HUES48 (cell line): Measurements from ENCODE around the gene SERF2.
"Not testable (repeated sequence)": the region's sequence is repeated elsewhere in the genome, so short reads cannot be mapped to it uniquely, and the experiment has no call there.

Experiments
- H3K27ac ChIP-seq: one replicate; pipeline ENCODE4 v1.7.0; 2013; ENCODE audit warnings: low read depth, low read length, inconsistent platforms
- H3K27me3 ChIP-seq: 2 replicates; pipeline ENCODE4 v1.6.1; 2013; ENCODE audit warnings: mild to moderate bottlenecking, low read length; ENCODE audit not compliant: control insufficient read depth, insufficient read depth
- H3K36me3 ChIP-seq: 2 replicates; pipeline ENCODE4 v1.6.1; 2013; ENCODE audit warnings: low read length; ENCODE audit not compliant: control insufficient read depth, insufficient read depth
- H3K4me1 ChIP-seq: 2 replicates; pipeline ENCODE4 v1.6.1; 2013; ENCODE audit warnings: mild to moderate bottlenecking, low read length; ENCODE audit not compliant: control insufficient read depth, insufficient read depth
- H3K4me3 ChIP-seq: 2 replicates; pipeline ENCODE4 v1.5.1; 2013; ENCODE audit warnings: mild to moderate bottlenecking, low read depth, low read length
- H3K9ac ChIP-seq: 2 replicates; pipeline ENCODE4 v1.6.1; 2013; ENCODE audit warnings: mild to moderate bottlenecking, low read depth, low read length, moderate library complexity
- H3K9me3 ChIP-seq: 2 replicates; pipeline ENCODE4 v1.6.1; 2013; ENCODE audit warnings: low read length; ENCODE audit not compliant: control insufficient read depth, insufficient read depth

The SERF2 gene

DNA sequence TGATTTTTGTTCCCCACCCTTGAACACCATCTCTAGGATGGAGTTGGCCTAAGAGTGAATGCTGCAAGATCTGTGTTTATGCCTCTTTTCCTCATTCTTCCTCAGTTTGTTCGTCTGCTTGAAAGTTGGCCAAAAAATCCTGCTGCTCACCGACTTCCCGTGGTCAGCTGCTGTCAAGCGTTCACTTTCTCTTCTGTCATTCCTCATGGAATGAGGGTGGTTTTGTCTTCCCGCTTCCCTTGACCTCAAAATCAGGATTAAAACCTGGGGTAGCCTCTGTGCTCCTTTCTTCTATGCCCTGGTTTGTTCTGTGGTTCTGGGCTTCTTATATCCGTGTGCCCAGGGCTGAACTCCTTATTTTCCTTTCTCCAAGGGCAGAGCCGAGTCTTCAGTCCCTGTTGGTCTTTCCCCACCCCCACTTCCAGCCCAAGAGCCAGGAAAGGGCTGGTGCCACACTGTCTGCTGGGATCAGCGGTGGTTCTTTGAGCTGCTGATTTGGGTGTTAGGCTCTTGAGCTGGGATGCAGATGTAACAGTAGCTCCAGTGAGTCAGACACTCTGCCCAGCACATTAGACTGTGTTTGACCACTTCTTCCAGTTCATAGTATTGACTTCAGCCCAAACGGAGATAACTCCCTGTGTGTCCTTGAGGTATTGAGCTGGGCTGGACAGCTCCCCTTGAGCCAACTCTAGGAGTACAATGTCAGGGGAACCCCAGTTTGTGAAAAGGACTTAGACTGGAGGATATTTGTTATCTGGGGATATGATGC lies 2.3 kb downstream of the SERF2 start:
- H3K27me3 ChIP-seq, result no peaks in the 10 kb centered on the region
- peaks cover 44% of the 10 kb centered on the region for H3K36me3 ChIP-seq
- H3K4me3 ChIP-seq, result 0 out of 2 replicates have a peak overlapping the region, but pooled peaks have one; percentile 15
- peak overlapping the region; percentile 61 for H3K27ac ChIP-seq
- H3K9ac ChIP-seq, result no peak overlapping the region
- peaks cover 36% of the 10 kb centered on the region for H3K4me1 ChIP-seq
- no peaks in the 10 kb centered on the region for H3K9me3 ChIP-seq

- Histone ChIP-seq H3K4me3 (no peak overlapping the region), H3K36me3 (peaks cover 51% of the 10 kb centered on the region), H3K9ac (no peak overlapping the region), H3K27ac (peak overlapping the region; percentile 61), H3K9me3 (no peaks in the 10 kb centered on the region), H3K27me3 (no peaks in the 10 kb centered on the region), H3K4me1 (peaks cover 41% of the 10 kb centered on the region)
Observed at GRCh38 chr15:43795197-43795596, 3.1 kb downstream of the SERF2 start.

GRCh38 chr15:43795997-43796396 lies 3.9 kb downstream of the SERF2 start:
- Histone ChIP-seq H3K27ac (peak overlapping the region; percentile 61), H3K36me3 (peaks cover 51% of the 10 kb centered on the region), H3K9me3 (no peaks in the 10 kb centered on the region), H3K4me3 (no peak overlapping the region), H3K27me3 (no peaks in the 10 kb centered on the region), H3K9ac (no peak overlapping the region), H3K4me1 (peaks cover 42% of the 10 kb centered on the region)

- Histone ChIP-seq H3K27me3 (no peaks in the 10 kb centered on the region), H3K4me1 (peaks cover 44% of the 10 kb centered on the region), H3K9ac (no peak overlapping the region), H3K4me3 (no peak overlapping the region), H3K27ac (peak overlapping the region; percentile 48), H3K36me3 (peaks cover 53% of the 10 kb centered on the region), H3K9me3 (no peaks in the 10 kb centered on the region)
Observed at GRCh38 chr15:43796566-43796965, 4.4 kb downstream of the SERF2 start.

- Histone ChIP-seq H3K27ac (peak overlapping the region; percentile 81), H3K9me3 (no peaks in the 10 kb centered on the region), H3K27me3 (no peaks in the 10 kb centered on the region), H3K36me3 (peaks cover 58% of the 10 kb centered on the region), H3K4me1 (peaks cover 33% of the 10 kb centered on the region), H3K4me3 (no peak overlapping the region), H3K9ac (no peak overlapping the region)
Observed at GRCh38 chr15:43799209-43799944, 7.3 kb downstream of the SERF2 start.

GRCh38 chr15:43799945-43800285 lies 7.8 kb downstream of the SERF2 start, which contains the start of gene SERINC4:
Gene SERINC4 (minus strand): TSS chr15:43800220. CDS start chr15:43799986, 234 bp downstream.
- H3K4me1 ChIP-seq, result peaks cover 28% of the 10 kb centered on the region
- H3K27ac ChIP-seq, result peak within 1 kb of the TSS; percentile 81
- peaks cover 58% of the 10 kb centered on the region for H3K36me3 ChIP-seq
- peak within 1 kb of the TSS; percentile 77 for H3K9ac ChIP-seq
- H3K4me3 ChIP-seq, result peak within 1 kb of the TSS; percentile 95
- no peaks in the 10 kb centered on the region for H3K27me3 ChIP-seq
- no peaks in the 10 kb centered on the region for H3K9me3 ChIP-seq

GRCh38 chr15:43800286-43801141 lies 8.4 kb downstream of the SERF2 start, which contains the start of gene HYPK:
Gene HYPK (plus strand): TSS chr15:43800599. CDS start chr15:43800623, 24 bp downstream.
- peak within 1 kb of the TSS; percentile 95 for H3K4me3 ChIP-seq
- H3K27ac ChIP-seq, result peak within 1 kb of the TSS; percentile 81
- peaks cover 58% of the 10 kb centered on the region for H3K36me3 ChIP-seq
- H3K9me3 ChIP-seq, result no peaks in the 10 kb centered on the region
- H3K9ac ChIP-seq, result peak within 1 kb of the TSS; percentile 77
- H3K27me3 ChIP-seq, result no peaks in the 10 kb centered on the region
- peaks cover 22% of the 10 kb centered on the region for H3K4me1 ChIP-seq

GRCh38 chr15:43802676-43803075 lies 10.6 kb downstream of the SERF2 start:
- not testable (repeated sequence) for H3K4me3 ChIP-seq, H3K9me3 ChIP-seq, H3K27me3 ChIP-seq, H3K9ac ChIP-seq, H3K27ac ChIP-seq
- H3K36me3 ChIP-seq, result peaks cover 61% of the 10 kb centered on the region
- H3K4me1 ChIP-seq, result peaks cover 11% of the 10 kb centered on the region

GRCh38 chr15:43808435-43808950 lies 16.4 kb downstream of the SERF2 start:
- Histone ChIP-seq H3K27me3 (no peaks in the 10 kb centered on the region), H3K4me3 (no peak overlapping the region), H3K36me3 (peaks cover 91% of the 10 kb centered on the region), H3K27ac (no peak overlapping the region), H3K9ac (no peak overlapping the region), H3K4me1 (no peaks in the 10 kb centered on the region), H3K9me3 (no peaks in the 10 kb centered on the region)

DNA sequence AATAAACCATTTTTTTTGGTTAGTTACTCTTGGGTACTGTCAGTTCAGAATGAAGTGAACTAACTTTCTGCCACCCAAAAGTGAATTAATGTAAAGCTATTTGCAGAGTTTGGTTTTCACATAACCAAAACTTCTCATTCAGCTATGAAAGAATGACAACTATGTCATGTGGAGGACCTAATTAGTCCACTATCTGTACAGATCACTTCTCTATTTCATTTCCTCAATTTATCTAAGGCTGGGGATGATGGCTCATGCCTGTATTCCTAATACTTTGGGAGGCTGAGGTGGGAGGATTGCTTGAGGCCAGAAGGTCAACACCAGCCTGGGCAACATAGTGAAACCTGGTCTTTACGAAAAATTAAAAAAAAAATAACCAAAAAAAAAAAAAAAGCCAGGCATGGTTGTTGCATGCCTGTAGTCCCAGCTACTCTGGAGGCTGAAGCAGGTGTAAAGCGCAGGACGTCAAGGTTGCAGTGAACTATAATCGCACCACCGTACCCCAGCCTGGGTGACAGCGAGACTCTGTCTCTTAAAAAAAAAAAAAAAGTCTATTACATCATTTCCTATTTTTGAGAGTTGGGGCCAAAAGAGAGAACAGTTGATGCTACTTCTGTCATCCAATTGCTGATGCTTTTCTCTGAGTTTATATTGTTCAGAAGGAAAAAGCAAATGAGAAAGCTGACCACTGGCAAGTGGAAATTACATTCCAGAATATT lies 17.0 kb downstream of the SERF2 start:
- Histone ChIP-seq H3K4me1 (no peaks in the 10 kb centered on the region), H3K4me3 (no peak overlapping the region), H3K9ac (no peak overlapping the region), H3K27me3 (no peaks in the 10 kb centered on the region), H3K27ac (no peak overlapping the region), H3K9me3 (no peaks in the 10 kb centered on the region), H3K36me3 (peaks cover 95% of the 10 kb centered on the region)
